ENCODE data around the gene KRTAP5-9.
"Not testable (repeated sequence)": the region's sequence is repeated elsewhere in the genome, so short reads cannot be mapped to it uniquely, and the experiment has no call there.

Gene KRTAP5-9

GRCh38 chr11:71534711-71535608 lies 13.3 kb upstream of the KRTAP5-9 start:
- DNase-seq = not testable (repeated sequence)

- DNase-seq = no peak
Measured at GRCh38 chr11:71535825-71536224, 12.4 kb upstream of the KRTAP5-9 start.

DNA sequence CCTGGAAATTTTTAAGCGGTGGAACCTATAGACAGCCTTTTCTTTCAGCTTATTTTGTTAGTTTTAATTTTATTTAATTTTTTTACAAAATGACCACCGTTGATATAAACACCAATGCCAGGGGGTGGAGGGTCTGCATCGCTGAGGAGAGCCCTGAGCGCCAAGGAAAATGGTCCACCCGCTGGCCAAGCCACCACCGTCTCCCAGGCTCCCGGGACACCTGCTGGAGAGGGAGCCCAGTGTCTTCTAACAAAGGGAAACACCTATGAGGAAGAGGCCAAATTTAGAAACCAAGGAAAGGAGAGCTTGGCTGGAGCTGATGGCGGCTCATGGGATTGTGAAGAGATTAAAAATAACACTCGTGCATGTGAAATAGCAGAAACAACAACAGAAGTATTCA lies 10.7 kb upstream of the KRTAP5-9 start:
- DNase-seq = no peak

DNA sequence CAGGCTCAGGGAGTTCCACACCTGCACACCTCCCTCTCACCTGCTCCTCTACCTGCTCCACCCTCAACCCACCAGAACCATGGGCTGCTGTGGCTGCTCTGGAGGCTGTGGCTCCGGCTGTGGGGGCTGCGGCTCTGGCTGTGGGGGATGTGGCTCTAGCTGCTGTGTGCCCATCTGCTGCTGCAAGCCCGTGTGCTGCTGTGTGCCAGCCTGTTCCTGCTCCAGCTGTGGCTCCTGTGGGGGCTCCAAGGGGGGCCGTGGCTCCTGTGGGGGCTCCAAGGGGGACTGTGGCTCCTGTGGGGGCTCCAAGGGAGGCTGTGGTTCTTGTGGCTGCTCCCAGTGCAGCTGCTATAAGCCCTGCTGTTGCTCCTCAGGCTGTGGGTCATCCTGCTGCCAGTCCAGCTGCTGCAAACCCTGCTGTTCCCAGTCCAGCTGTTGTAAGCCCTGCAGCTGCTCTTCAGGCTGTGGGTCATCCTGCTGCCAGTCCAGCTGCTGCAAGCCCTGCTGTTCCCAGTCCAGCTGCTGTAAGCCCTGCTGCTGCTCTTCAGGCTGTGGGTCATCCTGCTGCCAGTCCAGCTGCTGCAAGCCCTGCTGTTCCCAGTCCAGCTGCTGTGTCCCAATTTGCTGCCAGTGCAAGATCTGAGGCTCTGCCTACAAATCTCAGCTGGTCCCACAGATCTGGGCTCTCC lies 10.1 kb upstream of the KRTAP5-9 start, which contains the start of gene KRTAP5-8:
KRTAP5-8 (plus strand) TSS at position 49 of the 689 bp plus-strand sequence; CDS start at position 80, 31 bp downstream.
- DNase-seq = not testable (repeated sequence)

- DNase-seq = no peak
Measured at GRCh38 chr11:71538666-71538990, 9.6 kb upstream of the KRTAP5-9 start.

DNA sequence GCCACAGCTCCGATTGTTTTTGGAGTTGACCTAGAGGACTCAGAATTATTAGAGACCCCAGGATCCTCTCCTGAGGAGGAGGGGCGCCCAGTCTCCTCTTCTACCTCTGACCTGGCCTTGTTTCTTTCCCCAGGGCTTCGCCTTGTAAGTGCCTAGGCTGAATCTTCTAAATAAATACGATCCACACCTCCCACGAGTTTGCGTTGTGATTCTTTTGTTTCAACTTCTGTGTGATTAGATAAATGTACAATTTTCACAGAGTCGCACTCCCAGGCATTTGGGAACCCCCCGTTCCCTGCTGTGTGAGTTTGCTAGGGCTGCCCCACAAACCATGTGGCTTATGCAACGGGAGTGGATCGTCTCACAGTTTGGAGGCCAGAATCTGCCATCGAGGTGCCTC lies 9.2 kb upstream of the KRTAP5-9 start:
- no peak for DNase-seq

- DNase-seq = not testable (repeated sequence)
Measured at GRCh38 chr11:71539971-71540370, 8.2 kb upstream of the KRTAP5-9 start.

GRCh38 chr11:71540521-71541304 lies 7.5 kb upstream of the KRTAP5-9 start:
- not testable (repeated sequence) for DNase-seq

GRCh38 chr11:71542382-71542781 lies 5.8 kb upstream of the KRTAP5-9 start:
- no peak for DNase-seq

DNA sequence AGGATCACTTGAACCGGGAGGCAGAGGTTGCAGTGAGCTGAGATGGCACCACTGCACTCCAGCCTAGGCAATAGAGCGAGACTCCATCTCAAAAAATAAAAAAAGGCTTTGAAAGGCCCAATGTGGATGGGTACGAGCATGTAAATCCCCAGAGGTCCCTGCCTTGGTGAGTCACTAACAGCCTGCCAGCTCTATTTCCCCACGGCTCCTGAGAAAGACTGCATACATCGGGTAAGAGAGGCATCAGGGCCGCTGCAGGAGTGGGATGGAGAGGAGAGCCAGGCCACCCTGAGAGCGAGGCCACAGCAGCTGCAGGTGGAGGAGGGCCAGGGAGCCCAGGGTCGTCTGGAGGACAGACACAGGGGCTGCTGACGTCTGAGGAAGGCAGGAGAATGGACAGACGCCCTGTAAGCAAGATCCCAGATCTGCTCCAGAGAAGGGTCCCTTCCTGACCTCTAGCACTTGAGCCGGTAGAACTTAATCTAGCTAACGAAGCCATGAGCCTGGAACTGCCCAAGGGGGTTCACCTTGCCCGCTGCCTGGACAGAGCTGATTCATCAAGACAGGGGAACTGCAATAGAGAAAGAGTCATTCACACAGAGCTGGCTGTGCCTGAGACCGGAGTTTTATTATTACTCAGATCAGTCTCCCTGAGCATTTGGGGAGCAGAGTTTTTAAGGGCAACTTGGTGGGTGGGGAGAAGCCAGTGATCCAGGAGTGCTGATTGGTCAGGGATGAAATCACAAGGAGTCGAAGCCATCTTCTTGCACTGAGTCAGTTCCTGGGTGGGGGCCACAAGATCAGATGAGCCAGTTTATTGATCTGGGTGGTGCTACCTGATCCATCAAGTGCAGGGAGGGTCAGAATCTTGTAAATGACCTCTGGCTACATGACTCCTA lies 5.1 kb upstream of the KRTAP5-9 start:
- DNase-seq = no peak

- DNase-seq = no peak
Measured at GRCh38 chr11:71543866-71544265, 4.4 kb upstream of the KRTAP5-9 start.

DNA sequence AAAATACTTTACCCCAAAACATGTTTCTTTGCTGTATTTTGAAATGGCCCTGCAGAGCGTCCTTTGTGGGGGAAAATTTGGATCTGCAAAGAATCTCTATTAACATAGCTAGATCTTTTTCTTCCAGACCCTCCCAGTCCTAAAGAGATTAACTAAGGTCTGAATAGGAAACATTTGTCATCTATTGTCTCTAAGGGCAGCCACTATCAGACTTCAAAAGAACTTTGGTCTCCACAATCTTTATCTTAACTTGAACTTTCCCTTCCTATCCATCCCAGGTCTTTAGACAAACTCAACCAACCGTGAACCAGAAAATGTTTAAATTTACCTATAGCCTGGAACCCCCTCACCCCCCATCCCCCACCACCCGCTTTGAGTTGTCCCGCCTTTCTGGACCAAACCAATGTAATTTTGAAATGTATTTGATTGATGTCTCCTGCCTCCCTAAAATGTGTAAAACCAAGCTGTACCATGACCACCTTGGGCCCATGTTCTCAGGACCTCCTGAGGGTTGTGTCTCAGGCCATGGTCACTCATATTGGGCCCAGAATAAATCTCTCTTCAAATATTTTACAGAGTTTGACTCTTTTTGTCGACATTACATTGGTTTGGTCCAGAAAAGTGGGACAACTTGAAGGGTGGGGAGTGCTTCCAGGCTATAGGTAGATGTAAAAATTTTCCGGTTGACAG lies 3.5 kb upstream of the KRTAP5-9 start:
- no peak for DNase-seq

- DNase-seq = no peak
Measured at GRCh38 chr11:71545405-71545966, 2.7 kb upstream of the KRTAP5-9 start.

DNA sequence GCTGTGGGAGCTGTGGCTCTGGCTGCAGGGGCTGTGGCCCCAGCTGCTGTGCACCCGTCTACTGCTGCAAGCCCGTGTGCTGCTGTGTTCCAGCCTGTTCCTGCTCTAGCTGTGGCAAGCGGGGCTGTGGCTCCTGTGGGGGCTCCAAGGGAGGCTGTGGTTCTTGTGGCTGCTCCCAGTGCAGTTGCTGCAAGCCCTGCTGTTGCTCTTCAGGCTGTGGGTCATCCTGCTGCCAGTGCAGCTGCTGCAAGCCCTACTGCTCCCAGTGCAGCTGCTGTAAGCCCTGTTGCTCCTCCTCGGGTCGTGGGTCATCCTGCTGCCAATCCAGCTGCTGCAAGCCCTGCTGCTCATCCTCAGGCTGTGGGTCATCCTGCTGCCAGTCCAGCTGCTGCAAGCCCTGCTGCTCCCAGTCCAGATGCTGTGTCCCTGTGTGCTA lies 514 bp downstream of the KRTAP5-9 start:
- DNase-seq = no peak

DNA sequence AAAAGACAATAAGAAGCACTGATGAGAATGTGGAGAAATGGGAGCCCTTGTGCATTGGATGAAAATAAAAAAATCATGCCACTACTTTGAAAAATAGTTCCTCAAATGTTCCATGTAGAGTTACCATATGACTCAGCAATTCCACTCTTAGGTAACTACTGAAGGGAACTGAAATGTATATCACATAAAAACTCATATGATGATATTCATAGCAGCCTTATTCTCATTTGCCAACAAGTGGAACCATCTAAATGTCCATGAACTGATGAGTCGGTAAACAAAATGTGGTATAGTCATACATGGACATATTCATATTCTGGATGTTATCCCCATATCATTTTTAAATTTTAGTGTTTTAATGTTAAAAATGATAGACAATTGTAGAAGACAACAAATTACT lies 3.5 kb downstream of the KRTAP5-9 start:
- DNase-seq = no peak

DNA sequence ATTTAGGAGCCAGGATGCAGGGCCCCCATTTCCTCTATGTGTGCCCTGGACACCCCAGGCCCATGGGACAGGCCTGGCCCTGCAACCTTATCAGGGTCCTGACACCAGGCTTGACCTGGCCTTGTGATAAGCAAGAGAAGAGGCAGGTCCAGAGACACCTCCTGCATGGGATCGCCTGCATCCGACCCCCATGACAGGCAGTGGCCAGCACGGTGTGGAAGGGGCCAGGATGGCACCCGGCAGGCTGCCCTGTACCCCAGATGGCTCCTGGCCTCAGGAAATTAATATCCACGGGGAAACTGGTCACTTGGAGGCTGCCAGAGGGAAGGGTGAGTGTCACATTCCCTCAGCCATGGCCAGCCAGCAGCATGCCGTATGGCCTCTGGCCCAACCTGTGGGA lies 6.8 kb downstream of the KRTAP5-9 start:
- DNase-seq = no peak

GRCh38 chr11:71555508-71555907 lies 7.3 kb downstream of the KRTAP5-9 start:
- no peak for DNase-seq

GRCh38 chr11:71556018-71556417 lies 7.8 kb downstream of the KRTAP5-9 start:
- no peak for DNase-seq

GRCh38 chr11:71557257-71557656 lies 9.0 kb downstream of the KRTAP5-9 start:
- DNase-seq = no peak

GRCh38 chr11:71558996-71559395 lies 10.8 kb downstream of the KRTAP5-9 start:
- no peak for DNase-seq

DNA sequence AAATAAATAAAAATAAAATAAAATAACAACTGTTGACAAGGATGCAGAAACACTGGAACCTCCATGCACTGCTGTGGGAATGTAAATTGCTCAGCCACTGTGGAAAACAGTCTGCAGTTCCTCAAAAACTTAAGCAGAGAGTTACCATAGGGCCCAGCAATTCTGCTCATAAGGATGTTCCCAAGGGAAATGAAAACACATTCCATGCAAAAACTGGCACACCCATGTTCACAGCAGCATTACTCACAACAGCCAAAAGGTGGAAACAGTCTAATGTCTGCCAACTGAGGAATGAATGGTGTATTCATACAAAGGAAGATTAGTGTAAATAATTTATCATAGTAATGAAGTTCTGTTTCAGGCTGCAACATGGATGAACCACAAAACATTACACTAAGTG lies 13.9 kb downstream of the KRTAP5-9 start:
- DNase-seq = peak; percentile 20

Measured in fibroblast of skin of back (primary cell).